ENCODE results near the gene ABCB1. TPM values are rescaled to one million over a fixed set of nuclear protein-coding genes. Genes with fewer than 3 reads are reported as not detected.
A peak's percentile ranks its signal among the peaks of the same experiment; 100 is the strongest.

The ABCB1 gene
- total RNA-seq, 1 donor from 2014 or later, result not detected

DNA sequence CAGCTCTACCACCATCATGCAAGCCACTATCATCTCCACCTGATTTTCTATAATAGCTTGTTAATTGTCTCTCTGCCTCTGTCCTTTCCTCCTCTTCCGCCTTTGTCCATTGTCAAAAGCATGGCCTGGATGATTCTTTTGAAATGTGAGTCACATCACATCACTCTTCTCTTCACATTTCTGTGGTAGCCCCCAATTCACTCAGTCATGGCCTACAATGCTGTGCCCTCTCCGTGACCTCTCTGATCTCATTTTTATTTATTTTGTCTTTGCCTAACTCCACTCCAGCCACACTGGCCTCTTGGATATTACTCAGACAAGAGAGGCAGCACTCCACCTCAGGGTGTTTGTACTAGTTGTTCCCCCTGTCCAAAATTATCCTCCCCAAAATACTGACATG is 120.3 kb downstream of the ABCB1 start:
- Histone ChIP-seq H3K27me3 (peaks cover 34% of the 10 kb centered on the region), H3K9ac (no peak overlapping the region), H3K79me2 (ENCODE audit: low read depth) (no peaks in the 10 kb centered on the region), H3F3A (ENCODE audit: low read depth) (peaks cover 6% of the 10 kb centered on the region), H2AFZ (replicated peaks) (no peak overlapping the region), H3K4me1 (no peaks in the 10 kb centered on the region), H3K27ac (no peak overlapping the region), H3K36me3 (no peaks in the 10 kb centered on the region), H3K9me3 (ENCODE audit: low read depth) (no peaks in the 10 kb centered on the region), H3K4me2 (no peak overlapping the region), H3K4me3 (no peak overlapping the region), H4K20me1 (ENCODE audit: low read depth) (no peaks in the 10 kb centered on the region)
- Mint-ChIP-seq H3K27ac (no peak overlapping the region), H3K4me3 (no peak overlapping the region), H3K9me3 (no peaks in the 10 kb centered on the region), H3K4me1 (peaks cover 3% of the 10 kb centered on the region), H3K27me3 (ENCODE audit: insufficient read depth, low read depth) (no peaks in the 10 kb centered on the region), H3K36me3 (no peaks in the 10 kb centered on the region)
- TF ChIP-seq, protein P1, sequence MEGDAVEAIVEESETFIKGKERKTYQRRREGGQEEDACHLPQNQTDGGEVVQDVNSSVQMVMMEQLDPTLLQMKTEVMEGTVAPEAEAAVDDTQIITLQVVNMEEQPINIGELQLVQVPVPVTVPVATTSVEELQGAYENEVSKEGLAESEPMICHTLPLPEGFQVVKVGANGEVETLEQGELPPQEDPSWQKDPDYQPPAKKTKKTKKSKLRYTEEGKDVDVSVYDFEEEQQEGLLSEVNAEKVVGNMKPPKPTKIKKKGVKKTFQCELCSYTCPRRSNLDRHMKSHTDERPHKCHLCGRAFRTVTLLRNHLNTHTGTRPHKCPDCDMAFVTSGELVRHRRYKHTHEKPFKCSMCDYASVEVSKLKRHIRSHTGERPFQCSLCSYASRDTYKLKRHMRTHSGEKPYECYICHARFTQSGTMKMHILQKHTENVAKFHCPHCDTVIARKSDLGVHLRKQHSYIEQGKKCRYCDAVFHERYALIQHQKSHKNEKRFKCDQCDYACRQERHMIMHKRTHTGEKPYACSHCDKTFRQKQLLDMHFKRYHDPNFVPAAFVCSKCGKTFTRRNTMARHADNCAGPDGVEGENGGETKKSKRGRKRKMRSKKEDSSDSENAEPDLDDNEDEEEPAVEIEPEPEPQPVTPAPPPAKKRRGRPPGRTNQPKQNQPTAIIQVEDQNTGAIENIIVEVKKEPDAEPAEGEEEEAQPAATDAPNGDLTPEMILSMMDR (IDR thresholded peaks at IDR 0.05), result no peak
- TF ChIP-seq EZH2phosphoT487 (IDR thresholded peaks at IDR 0.05), result no peak
- TF ChIP-seq EZH2 (IDR thresholded peaks at IDR 0.05), result no peak
- no peak for DNase-seq (ENCODE audit: low spot score)

DNA sequence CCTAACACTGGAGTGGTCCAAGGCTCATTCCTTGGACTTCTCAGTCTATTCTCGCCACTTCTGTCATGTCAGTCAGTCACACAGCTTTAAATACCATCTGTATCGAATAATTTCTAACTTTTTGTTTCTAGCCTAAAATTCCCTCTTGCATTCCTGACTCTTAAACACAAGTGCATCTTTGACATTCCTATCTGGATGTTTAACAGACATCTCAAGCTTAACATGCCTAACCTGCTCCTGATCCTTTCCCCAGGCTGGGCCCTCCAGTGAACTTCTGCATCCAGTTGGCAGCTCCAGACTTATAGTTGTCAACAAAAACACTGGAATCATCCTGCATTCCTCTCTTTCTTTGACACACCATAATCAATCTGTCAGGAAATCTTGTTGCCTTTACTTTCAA is 120.7 kb downstream of the ABCB1 start:
- Mint-ChIP-seq H3K4me1 (peaks cover 5% of the 10 kb centered on the region), H3K36me3 (no peaks in the 10 kb centered on the region), H3K9me3 (no peaks in the 10 kb centered on the region), H3K27ac (no peak overlapping the region), H3K27me3 (ENCODE audit: insufficient read depth, low read depth) (no peaks in the 10 kb centered on the region), H3K4me3 (no peak overlapping the region)
- H3K4me3 ChIP-seq, result no peak overlapping the region
- H2AFZ ChIP-seq (replicated peaks), result no peak overlapping the region
- H3K4me1 ChIP-seq, result peaks cover 4% of the 10 kb centered on the region
- TF ChIP-seq EZH2phosphoT487 (IDR thresholded peaks at IDR 0.05), result no peak
- no peak for TF ChIP-seq EZH2 (IDR thresholded peaks at IDR 0.05)
- TF ChIP-seq, protein P1 (IDR thresholded peaks at IDR 0.05), result no peak
- H3K9ac ChIP-seq, result no peak overlapping the region
- DNase-seq (ENCODE audit: low spot score), result no peak
- peaks cover 39% of the 10 kb centered on the region for H3K27me3 ChIP-seq
- H3K79me2 ChIP-seq (ENCODE audit: low read depth), result no peaks in the 10 kb centered on the region
- no peak overlapping the region for H3K27ac ChIP-seq
- H3K36me3 ChIP-seq, result no peaks in the 10 kb centered on the region
- H3K4me2 ChIP-seq, result no peak overlapping the region
- no peaks in the 10 kb centered on the region for H4K20me1 ChIP-seq (ENCODE audit: low read depth)
- H3K9me3 ChIP-seq (ENCODE audit: low read depth), result no peaks in the 10 kb centered on the region
- H3F3A ChIP-seq (ENCODE audit: low read depth), result peaks cover 6% of the 10 kb centered on the region

DNA sequence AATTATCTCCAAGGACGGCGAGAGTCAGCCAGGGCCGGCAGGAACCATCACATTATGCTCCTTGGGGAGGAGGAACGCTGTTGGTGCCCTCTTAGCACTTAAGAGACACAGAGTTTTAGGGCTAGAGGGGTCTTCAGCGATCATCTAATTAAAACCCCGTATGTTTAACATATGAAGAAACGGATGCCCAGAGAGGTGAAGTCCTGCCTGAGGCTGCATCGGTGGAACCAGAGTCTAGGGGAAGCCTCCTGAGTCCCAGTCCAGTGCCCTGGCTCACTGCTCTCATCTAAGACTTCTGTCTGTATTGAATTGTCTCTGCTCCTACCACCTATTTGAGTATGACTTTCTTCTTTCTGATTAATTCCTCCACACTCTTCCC is 124.5 kb downstream of the ABCB1 start:
- peak overlapping the region; percentile 56 for H3K4me3 ChIP-seq
- H3K4me1 Mint-ChIP-seq, result peaks cover 17% of the 10 kb centered on the region
- H3K4me3 Mint-ChIP-seq, result peak overlapping the region; percentile 74
- H3K4me1 ChIP-seq, result peaks cover 8% of the 10 kb centered on the region
- no peak overlapping the region for H3K27ac Mint-ChIP-seq
- H3K36me3 ChIP-seq, result no peaks in the 10 kb centered on the region
- H3K79me2 ChIP-seq (ENCODE audit: low read depth), result no peaks in the 10 kb centered on the region
- no peak overlapping the region for H3K27ac ChIP-seq
- peaks cover 6% of the 10 kb centered on the region for H3F3A ChIP-seq (ENCODE audit: low read depth)
- no peaks in the 10 kb centered on the region for H3K36me3 Mint-ChIP-seq
- H2AFZ ChIP-seq (replicated peaks), result peak overlapping the region; percentile 75
- DNase-seq (ENCODE audit: low spot score), result no peak
- H3K9me3 Mint-ChIP-seq, result no peaks in the 10 kb centered on the region
- H3K9me3 ChIP-seq (ENCODE audit: low read depth), result no peaks in the 10 kb centered on the region
- TF ChIP-seq EZH2phosphoT487 (IDR thresholded peaks at IDR 0.05) (no peak), EZH2 (IDR thresholded peaks at IDR 0.05) (peak; percentile 18)
- TF ChIP-seq, protein P1 (IDR thresholded peaks at IDR 0.05), result no peak
- peaks cover 66% of the 10 kb centered on the region for H3K27me3 ChIP-seq
- no peak overlapping the region for H3K9ac ChIP-seq
- peaks cover 3% of the 10 kb centered on the region for H3K27me3 Mint-ChIP-seq (ENCODE audit: insufficient read depth, low read depth)
- no peaks in the 10 kb centered on the region for H4K20me1 ChIP-seq (ENCODE audit: low read depth)
- peak overlapping the region; percentile 92 for H3K4me2 ChIP-seq
